Testis (tissue), 2 donors: Measurements from ENCODE around the gene ICE2.

Source experiments
- POLR2A ChIP-seq: fragments of 450-650 bp; IDR thresholded peaks from one replicate; pipeline ENCODE4 v1.6.1; 2017; ENCODE audit warnings: antibody characterized with exemption, mild to moderate bottlenecking, moderate library complexity
- TF ChIP-seq, protein P1 (sequence below), 3 experiments: fragments of 450-650 bp in 2 of 3; fragments of 200-600 bp in 1 of 3; sonication (generic) in 1 of 3; IDR thresholded peaks; one replicate each; pipeline ENCODE4 v1.5.1; 2016 to 2019; ENCODE audit warnings: antibody characterized with exemption in 3 of 3, mild to moderate bottlenecking in 2 of 3, moderate library complexity in 1 of 3

GRCh38 chr15:60392601-60392985 is 86.3 kb downstream of the ICE2 start:
- TF ChIP-seq POLR2A: no peak
- TF ChIP-seq, protein P1, sequence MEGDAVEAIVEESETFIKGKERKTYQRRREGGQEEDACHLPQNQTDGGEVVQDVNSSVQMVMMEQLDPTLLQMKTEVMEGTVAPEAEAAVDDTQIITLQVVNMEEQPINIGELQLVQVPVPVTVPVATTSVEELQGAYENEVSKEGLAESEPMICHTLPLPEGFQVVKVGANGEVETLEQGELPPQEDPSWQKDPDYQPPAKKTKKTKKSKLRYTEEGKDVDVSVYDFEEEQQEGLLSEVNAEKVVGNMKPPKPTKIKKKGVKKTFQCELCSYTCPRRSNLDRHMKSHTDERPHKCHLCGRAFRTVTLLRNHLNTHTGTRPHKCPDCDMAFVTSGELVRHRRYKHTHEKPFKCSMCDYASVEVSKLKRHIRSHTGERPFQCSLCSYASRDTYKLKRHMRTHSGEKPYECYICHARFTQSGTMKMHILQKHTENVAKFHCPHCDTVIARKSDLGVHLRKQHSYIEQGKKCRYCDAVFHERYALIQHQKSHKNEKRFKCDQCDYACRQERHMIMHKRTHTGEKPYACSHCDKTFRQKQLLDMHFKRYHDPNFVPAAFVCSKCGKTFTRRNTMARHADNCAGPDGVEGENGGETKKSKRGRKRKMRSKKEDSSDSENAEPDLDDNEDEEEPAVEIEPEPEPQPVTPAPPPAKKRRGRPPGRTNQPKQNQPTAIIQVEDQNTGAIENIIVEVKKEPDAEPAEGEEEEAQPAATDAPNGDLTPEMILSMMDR (IDR thresholded peaks at IDR 0.05): no peak
